Gastrocnemius medialis (tissue), 4 donors: ENCODE results near the gene SH3TC1. TPM values are rescaled to one million over a fixed set of nuclear protein-coding genes. Genes with fewer than 3 reads are reported as not detected.

Experiments
- ATAC-seq, 2 donors: fragments of 150-250 bp; one replicate each; pipeline ENCODE4 v1.9.1; 2016
- DNase-seq, 2 donors: peaks; one replicate each; pipeline ENCODE4 v3.0.0-alpha.2; 2019
- H3K27ac ChIP-seq, 4 donors: fragments of 200-600 bp; sonication (generic); 1 replicate in 1 of 4; 2 replicates in 3 of 4; pipeline ENCODE4 v1.5.1; 2016 to 2018; ENCODE audit warnings: mild to moderate bottlenecking in 2 of 4, moderate library complexity in 1 of 4
- H3K27me3 ChIP-seq, 3 donors: fragments of 200-600 bp; sonication (generic) in 2 of 3; 1 replicate in 1 of 3; 2 replicates in 2 of 3; pipeline versions ENCODE4 v1.5.1 to v1.6.0; 2016 to 2019; ENCODE audit warnings: mild to moderate bottlenecking in 1 of 3, moderate library complexity in 1 of 3
- H3K36me3 ChIP-seq, 2 donors: fragments of 200-600 bp; sonication (generic) in 1 of 2; one replicate each; pipeline ENCODE4 v1.5.1; 2017 to 2018
- H3K4me1 ChIP-seq, 2 donors: fragments of 200-600 bp; sonication (generic) in 1 of 2; one replicate each; pipeline ENCODE4 v1.5.1; 2016 to 2017; ENCODE audit warnings: mild to moderate bottlenecking in 2 of 2
- H3K4me3 ChIP-seq, 4 donors: fragments of 200-600 bp; sonication (generic) in 3 of 4; 1 replicate in 1 of 4; 2 replicates in 3 of 4; pipeline ENCODE4 v1.5.1; 2016 to 2019; ENCODE audit warnings: mild to moderate bottlenecking in 2 of 4
- H3K9me3 ChIP-seq, 3 donors: fragments of 200-600 bp; sonication (generic) in 2 of 3; 1 replicate in 1 of 3; 2 replicates in 2 of 3; pipeline ENCODE4 v1.5.1; 2016 to 2019
- CTCF ChIP-seq, 5 experiments: fragments of 450-650 bp in 3 of 5; fragments of 200-600 bp in 2 of 5; sonication (generic) in 2 of 5; IDR thresholded peaks in 4 of 5; conservative IDR thresholded peaks in 1 of 5; 1 replicate in 4 of 5; 2 replicates in 1 of 5; pipeline ENCODE4 v1.5.1; 2016 to 2019; ENCODE audit warnings: antibody characterized with exemption in 5 of 5, mild to moderate bottlenecking in 3 of 5, moderate library complexity in 3 of 5
- POLR2A ChIP-seq, 2 donors: fragments of 450-650 bp; IDR thresholded peaks; one replicate each; pipeline ENCODE4 v1.6.1; 2017; ENCODE audit warnings: antibody characterized with exemption in 2 of 2, mild to moderate bottlenecking in 2 of 2, moderate library complexity in 2 of 2
- in situ Hi-C, 4 donors: fragments of 200-750 bp; cut with MboI; loops; one replicate each; pipeline versions ENCODE4 v1.15.0 to v1.8.0; 2017; ENCODE audit warnings: low sequenced_read_pairs in 4 of 4
- intact Hi-C: fragments of 100-400 bp; cut with DNase I; formaldehyde crosslinking; loops from one replicate; pipeline ENCODE4 v1.15.1; 2023; ENCODE audit warnings: low total_unique reads
- total RNA-seq, 4 donors: library from RNA; depleted of rRNA; stranded (reverse); fragments of >200 nt; gene quantifications; one replicate each; pipeline versions ENCODE4 v1.1.0 to v1.2.3, GENCODE V29; 2016

SH3TC1 gene
- total RNA-seq, 4 donors from 2014 or later, result 2.9 to 8.5 (median 5.8) TPM

- Histone ChIP-seq H3K4me1 (peaks cover 0 to 6% of the 10 kb centered on the region in 2 donors), H3K9me3 (no peaks in the 10 kb centered on the region), H3K27me3 (no peaks in the 10 kb centered on the region), H3K36me3 (no peaks in the 10 kb centered on the region), H3K4me3 (no peak overlapping the region), H3K27ac (no peak overlapping the region)
- ATAC-seq, result no peak
- DNase-seq, result no peak
- intact Hi-C loops (no loop called here), in situ Hi-C loops (no loop called here)
- no peak for TF ChIP-seq CTCF (IDR thresholded peaks at IDR 0.05 in 4 of 5, conservative IDR thresholded peaks at IDR 0.05 in 1 of 5)
- TF ChIP-seq POLR2A (IDR thresholded peaks at IDR 0.05), result no peak
These were observed 17.6 kb downstream of the SH3TC1 start for GRCh38 chr4:8216443-8217245.

- H3K4me1 ChIP-seq, result peaks cover 0 to 6% of the 10 kb centered on the region in 2 donors
- no peak for DNase-seq
- in situ Hi-C loops, result no loop called here
- intact Hi-C loops, result no loop called here
- no peak for TF ChIP-seq CTCF (IDR thresholded peaks at IDR 0.05 in 4 of 5, conservative IDR thresholded peaks at IDR 0.05 in 1 of 5)
- TF ChIP-seq POLR2A (IDR thresholded peaks at IDR 0.05), result no peak
- ATAC-seq, result no peak
- no peaks in the 10 kb centered on the region for H3K36me3 ChIP-seq
- H3K4me3 ChIP-seq, result no peak overlapping the region
- no peak overlapping the region for H3K27ac ChIP-seq
- H3K27me3 ChIP-seq, result no peaks in the 10 kb centered on the region
- no peaks in the 10 kb centered on the region for H3K9me3 ChIP-seq
These were observed 18.1 kb downstream of the SH3TC1 start for GRCh38 chr4:8217246-8217511.

GRCh38 chr4:8217871-8218270, 18.8 kb downstream of the SH3TC1 start:
- intact Hi-C loops (no loop called here), in situ Hi-C loops (no loop called here)
- no peak for TF ChIP-seq POLR2A (IDR thresholded peaks at IDR 0.05)
- TF ChIP-seq CTCF (IDR thresholded peaks at IDR 0.05 in 4 of 5, conservative IDR thresholded peaks at IDR 0.05 in 1 of 5), result no peak
- Histone ChIP-seq H3K4me1 (peaks cover 0 to 6% of the 10 kb centered on the region in 2 donors), H3K4me3 (no peak overlapping the region), H3K27ac (no peak overlapping the region), H3K27me3 (no peaks in the 10 kb centered on the region), H3K9me3 (no peaks in the 10 kb centered on the region), H3K36me3 (no peaks in the 10 kb centered on the region)
- DNase-seq, result no peak
- no peak for ATAC-seq

GRCh38 chr4:8218371-8219031, 19.4 kb downstream of the SH3TC1 start:
- H3K36me3 ChIP-seq, result no peaks in the 10 kb centered on the region
- TF ChIP-seq CTCF (IDR thresholded peaks at IDR 0.05 in 4 of 5, conservative IDR thresholded peaks at IDR 0.05 in 1 of 5) (no peak), POLR2A (IDR thresholded peaks at IDR 0.05) (no peak)
- no peak overlapping the region for H3K27ac ChIP-seq
- peaks cover 0 to 6% of the 10 kb centered on the region in 2 donors for H3K4me1 ChIP-seq
- H3K4me3 ChIP-seq, result no peak overlapping the region
- DNase-seq (no peak), ATAC-seq (no peak)
- no peaks in the 10 kb centered on the region for H3K9me3 ChIP-seq
- in situ Hi-C loops (no loop called here), intact Hi-C loops (no loop called here)
- H3K27me3 ChIP-seq, result no peaks in the 10 kb centered on the region
